Hepatic stellate cell (primary cell): Measurements from ENCODE around the gene PTDSS2.
"Not testable (repeated sequence)": the region's sequence is repeated elsewhere in the genome, so short reads cannot be mapped to it uniquely, and the experiment has no call there.

ENCODE experiments used
- DNase-seq: peaks from one replicate; pipeline ENCODE4 v3.0.0; 2011; ENCODE audit warnings: low spot score

The PTDSS2 gene

DNA sequence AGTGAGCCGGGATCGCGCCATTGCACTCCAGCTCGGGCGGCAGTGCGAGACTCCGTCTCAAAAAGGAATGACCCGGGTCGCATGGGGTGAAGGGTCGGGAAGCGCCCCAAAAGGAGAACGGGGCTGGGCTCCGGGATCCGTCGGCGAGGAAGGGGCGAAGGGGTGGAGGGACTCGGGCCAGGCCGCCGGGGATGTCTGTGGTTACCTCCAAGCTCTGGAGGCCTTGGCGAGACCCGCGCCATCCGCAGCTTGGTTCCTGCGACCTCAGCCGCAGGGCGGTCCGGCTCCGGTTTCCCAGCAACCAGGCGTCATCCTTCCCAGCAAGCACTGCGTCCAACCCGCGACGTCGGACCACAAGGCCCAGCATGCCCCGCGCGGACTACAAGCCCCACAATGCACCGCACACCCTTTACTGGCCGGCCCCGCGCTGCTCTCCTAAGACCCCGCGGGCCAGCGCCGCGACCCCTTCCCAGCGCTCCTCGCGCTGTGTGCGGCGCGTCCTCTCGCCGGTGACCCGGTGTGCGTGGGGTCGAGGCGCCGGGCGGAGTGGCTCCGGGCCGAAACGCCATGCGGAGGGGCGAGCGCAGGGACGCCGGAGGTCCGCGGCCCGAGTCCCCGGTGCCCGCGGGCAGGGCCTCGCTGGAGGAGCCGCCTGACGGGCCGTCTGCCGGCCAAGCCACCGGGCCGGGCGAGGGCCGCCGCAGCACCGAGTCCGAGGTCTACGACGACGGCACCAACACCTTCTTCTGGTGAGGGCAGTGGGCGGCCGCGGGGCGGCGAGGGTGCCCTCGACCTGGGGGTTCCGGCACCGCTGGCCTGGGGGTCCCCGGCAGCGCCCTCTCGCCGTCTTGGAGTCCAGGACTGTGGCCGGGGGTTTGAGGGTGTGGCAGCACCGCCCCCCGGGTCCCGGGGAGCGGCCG is at the start of gene PTDSS2:
TSS of gene PTDSS2 (plus strand) at position 391 of the 920 bp plus-strand sequence. CDS start at position 568, 177 bp downstream.
- DNase-seq: peak; percentile 96

DNA sequence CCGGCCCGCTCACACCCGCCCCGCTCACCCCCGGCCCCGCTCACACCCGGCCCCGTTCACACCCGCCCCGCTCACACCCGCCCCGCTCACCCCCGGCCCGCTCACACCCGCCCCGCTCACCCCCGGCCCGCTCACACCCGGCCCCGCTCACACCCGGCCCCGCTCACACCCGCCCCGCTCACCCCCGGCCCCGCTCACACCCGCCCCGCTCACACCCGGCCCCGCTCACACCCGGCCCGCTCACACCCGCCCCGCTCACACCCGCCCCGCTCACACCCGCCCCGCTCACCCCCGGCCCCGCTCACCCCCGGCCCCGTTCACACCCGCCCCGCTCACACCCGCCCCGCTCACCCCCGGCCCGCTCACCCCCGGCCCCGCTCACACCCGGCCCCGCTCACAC is 48.9 kb upstream of the PTDSS2 start:
- DNase-seq: not testable (repeated sequence)

GRCh38 chr11:403021-403760 is 46.9 kb upstream of the PTDSS2 start:
- no peak for DNase-seq

- no peak for DNase-seq
Observed at GRCh38 chr11:403761-404431, 46.2 kb upstream of the PTDSS2 start.

GRCh38 chr11:404551-405264 is 45.4 kb upstream of the PTDSS2 start:
- no peak for DNase-seq

DNA sequence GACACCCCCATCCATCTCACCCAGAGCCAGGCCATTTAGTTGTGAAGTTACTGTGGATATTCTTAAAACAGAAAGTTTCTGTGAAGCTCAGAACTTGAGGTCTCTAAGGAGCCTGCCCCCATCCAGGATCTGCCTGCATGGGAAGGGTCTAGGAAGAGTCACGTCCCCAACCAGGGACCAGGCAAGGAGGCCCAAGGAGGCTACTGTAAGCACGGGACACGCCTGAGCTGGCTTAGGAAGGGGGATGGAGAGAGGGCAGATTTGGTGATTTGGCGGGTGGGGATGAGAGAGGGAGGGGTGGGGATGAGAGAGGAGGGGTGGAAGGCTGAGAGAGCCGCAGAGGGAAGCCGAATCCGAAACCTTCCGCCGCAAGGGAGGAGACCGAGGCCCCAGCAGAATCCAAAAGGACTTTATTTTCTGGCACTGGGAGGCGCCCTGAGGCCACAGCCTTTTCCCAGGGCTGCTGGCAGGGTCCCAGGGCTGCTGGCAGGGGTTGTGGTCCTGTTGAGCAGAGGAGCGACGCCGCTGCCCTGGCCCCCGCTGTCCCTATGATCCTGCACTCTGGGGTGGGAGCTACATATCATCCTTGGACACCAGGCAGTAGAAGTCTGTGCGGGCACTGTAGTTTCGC is 44.6 kb upstream of the PTDSS2 start:
- DNase-seq: no peak

DNA sequence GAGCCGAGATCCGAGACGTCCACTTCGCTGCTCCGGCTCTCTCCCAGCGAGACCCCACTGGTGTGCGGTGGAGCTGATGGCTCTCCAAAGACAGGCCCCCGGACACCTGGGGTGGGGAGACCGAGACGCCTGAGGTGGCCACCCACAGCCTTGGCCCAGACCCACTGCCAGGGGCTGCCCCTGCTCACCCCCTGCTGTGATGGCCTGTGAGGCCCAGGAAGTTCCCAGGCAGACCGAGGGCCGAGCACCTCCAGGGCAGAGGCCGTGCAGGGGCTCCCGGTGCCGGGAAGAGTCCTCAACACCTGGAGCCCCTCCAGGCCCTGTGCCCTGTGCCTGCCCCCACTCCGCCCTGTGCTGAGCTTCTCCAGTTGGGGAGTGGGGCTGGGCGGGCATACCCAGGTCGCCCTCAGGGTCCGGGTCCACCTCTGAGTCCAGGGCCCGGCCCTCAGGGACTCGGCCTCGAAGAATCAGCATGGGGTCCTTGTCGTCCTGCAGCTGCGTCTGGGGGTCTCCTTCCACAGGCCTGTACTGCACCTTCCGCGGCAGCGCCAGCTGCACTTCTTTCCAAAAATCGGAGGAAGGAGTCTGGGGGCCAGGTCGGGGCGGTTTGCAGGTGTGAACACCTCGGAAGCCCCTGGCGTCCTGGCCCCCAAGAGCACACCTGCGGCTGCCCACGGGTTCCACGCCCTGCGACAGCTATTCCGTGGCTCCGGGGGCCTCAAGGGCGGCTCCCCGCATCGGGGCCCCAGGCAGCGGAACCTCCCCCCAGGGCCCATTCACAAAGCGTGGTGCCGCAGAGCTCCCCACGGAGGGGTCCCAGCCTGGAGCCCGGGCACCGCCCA is 43.9 kb upstream of the PTDSS2 start:
- DNase-seq: no peak

- peak; percentile 69 for DNase-seq
Observed at GRCh38 chr11:406796-407650, 43.1 kb upstream of the PTDSS2 start.

DNA sequence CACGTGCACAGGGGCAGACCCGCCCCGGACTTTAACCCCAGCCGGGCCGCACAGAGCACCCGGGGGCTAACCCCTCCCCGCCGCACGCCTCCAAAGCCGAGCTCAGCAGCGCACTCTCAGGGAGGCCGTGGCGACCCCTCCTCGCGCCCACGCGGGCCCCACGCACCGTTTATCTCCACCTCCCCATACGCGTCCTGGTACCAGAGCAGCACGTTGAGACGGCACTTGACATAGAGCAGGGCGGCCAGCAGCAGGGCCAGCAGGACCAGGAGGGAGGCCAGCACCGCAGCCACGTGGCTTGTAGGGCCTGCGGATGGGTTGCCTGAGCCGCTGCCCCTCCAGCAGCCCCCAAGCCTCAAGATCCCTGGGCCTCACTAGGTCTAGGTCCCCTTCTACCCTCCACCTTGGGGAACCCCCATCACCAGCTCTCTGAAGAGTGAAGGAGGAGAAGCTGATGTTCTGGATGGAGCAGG is 42.4 kb upstream of the PTDSS2 start:
- no peak for DNase-seq

DNA sequence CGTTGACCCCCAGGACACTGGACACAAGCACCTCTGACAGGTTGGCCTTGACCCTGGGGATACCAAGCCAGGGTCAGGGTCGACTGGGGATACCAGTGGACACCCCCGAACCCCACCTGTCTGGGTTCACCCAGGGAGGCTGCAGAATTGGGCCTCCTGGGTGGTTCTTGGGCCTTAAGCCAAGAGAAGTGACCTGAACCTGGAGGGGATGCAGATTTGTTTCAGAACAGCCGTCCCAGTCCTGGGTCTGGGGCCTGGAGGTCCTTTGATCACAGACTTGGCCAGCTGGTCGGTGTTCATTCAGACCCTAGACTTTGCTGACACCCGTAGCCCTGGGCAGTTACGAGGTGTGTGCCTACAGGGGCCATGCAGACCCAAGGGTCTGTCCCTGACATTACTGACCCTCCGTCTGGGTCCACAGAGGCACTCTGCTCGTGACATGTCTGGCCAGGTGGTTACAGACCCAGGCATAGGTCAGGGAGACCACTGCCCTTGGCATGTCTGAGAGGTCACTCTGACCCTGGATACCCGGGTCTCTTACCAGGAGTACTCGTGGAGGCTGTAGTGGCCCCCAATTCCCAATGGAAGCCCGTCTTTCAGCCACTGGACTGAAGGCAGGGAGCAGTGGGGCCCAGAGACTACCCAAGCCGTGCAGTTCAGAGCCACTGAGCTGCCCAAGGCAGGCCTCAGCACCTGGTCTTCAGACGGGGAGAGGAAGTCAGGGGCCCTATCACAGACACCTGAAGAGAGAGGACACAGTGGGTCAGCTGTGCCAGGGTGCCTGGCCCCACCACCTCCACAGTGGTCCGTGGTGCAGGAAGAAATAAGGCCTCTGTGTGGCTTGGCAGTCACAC is 41.7 kb upstream of the PTDSS2 start:
- DNase-seq: no peak

DNA sequence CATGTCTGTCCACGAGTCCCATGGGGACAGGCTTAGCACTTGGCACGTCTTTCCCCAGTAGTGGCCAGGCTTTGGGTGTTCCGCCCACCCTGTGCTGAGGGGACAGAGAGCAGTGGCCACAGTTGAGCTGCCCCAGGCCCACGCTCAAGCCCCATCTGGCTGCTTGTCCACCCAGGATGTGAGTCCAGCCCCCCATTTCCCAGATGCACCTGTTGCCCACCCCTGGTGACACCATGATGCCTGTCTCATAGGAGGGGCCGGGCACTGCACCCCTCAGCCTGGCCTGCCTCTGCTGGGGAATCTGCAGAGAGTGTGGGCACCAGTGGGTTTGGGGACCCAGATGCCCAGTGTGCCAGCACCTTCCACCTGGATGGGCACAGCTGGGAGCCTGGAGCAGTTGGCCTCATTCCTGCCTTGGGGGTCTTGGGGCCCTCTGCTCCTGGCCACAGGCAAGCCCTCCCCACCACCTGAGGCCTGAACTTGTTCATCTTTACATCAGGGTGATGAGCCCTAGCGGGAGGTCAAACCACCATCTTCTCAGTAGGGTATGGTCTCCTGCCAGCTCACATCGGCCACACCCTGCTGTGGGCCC is 41.0 kb upstream of the PTDSS2 start:
- no peak for DNase-seq

DNA sequence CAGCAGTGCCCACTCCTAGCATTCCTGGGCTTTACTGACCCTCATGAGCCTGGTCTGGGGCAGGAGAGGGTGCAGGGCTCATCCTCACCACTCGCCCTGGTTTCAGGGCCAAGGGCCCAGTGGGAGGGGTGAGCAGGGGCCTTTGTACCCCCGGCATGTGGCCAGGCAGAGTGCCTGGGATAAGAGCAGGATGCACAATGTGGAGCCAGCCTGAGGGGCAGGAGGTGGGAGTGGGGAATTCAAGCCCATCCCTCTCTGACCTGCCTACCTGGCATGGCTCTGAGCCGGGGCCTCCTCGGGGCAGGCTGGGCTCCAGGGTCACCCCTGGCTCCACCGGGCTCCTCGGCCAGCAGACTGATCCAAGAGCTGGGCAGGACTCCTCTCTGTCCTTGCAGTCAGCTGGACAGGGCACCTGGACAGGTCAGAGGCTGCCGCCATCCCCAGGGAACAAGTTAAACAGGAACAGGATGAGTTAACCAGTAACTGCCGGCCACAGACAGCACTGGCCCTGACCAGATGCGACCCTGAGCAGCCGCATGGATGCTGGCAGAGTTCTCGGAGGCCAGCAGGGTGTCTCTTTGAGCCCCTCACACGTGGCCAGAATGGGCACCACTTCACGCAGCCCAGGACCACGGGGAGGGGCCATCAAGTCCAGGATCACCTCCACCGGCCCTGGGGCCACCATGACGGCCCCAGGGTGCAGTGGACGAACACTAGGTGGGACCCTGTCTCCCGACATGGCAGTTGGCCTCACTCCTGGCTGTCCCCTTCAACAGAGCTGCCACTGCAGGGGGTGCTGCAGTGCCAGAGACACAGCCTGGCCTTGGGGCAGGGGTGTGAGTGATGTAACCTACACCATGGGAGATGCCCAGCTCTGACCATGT is 40.2 kb upstream of the PTDSS2 start:
- DNase-seq: no peak

GRCh38 chr11:410711-411110 is 39.4 kb upstream of the PTDSS2 start:
- not testable (repeated sequence) for DNase-seq

GRCh38 chr11:411520-411919 is 38.6 kb upstream of the PTDSS2 start:
- DNase-seq: not testable (repeated sequence)

DNA sequence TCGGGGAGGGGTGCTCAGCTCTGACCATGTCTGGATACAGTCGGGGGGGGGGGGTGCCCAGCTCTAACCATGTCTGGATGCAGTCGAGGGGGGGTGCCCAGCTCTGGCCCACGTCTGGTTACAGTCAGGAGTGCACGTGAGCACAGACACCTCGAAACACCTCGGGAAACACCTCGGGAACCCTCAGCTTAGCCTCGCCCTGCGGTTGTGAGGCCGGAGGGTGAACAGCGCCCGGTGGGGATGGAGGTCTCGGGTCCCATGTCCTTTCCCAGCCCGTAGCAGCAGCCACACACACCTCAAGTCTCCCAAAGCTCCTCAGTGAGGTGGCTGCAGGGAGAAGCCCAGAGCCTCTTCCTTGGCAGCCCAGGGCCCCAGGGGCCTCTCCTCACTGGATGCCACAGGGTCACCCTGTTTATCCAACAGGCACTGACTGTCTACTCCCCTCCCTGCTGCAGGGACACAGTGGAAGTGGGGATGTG is 37.4 kb upstream of the PTDSS2 start:
- no peak for DNase-seq

GRCh38 chr11:413120-414081 is 36.7 kb upstream of the PTDSS2 start:
- DNase-seq: no peak
